ENCODE measurements around the gene ZMAT5. TPM values are rescaled to one million over a fixed set of nuclear protein-coding genes. Genes with fewer than 3 reads are reported as not detected.

Gene ZMAT5
- total and polyA plus RNA-seq, 9 of the 15 experiments (the other 6 are each of a cell fraction or from before 2014, with no cell fraction given), result 2.0 to 25.2 (median 11.9) TPM

- H3K4me3 ChIP-seq, result no peak overlapping the region
- in situ Hi-C loops (cut with MboI) (no loop called here), intact Hi-C loops (cut with micrococcal nuclease) (loop anchor here (5.0 kb wide), 1 partner anchor 281 kb away; no protein-coding TSS in a partner anchor)
- WGBS (ENCODE audit: insufficient coverage, low coverage, missing lambda C conversion rate), result 23% methylated on average over 7 of the region's 7 CpGs
- ATAC-seq (peak; percentile 68), FAIRE-seq (peak; percentile 60), DNase-seq (ENCODE audit: extremely low read depth in 1 of 4, low spot score in 3 of 4) (peak; percentile 63 to 70 (median 64))
- H3K27ac ChIP-seq (ENCODE audit: extremely low read depth, low read depth, low read length), result no peak overlapping the region
- peaks cover 4% of the 10 kb centered on the region for H3K9me1 ChIP-seq (ENCODE audit: control insufficient read depth, insufficient read depth, low read length)
- no peaks in the 10 kb centered on the region for H4K20me1 ChIP-seq (replicated peaks; ENCODE audit: control insufficient read depth, insufficient read depth, low read length)
- no peaks in the 10 kb centered on the region; a peak in 1 of 5 replicates for H3K27me3 ChIP-seq (ENCODE audit: control insufficient read depth in 2 of 2, insufficient read depth in 2 of 2, low read length in 2 of 2)
- BruUV-seq (replicated peaks), result no TSS peak
- H2AFZ ChIP-seq (ENCODE audit: low read depth, low read length), result peak overlapping the region; percentile 70
- peak overlapping the region; percentile 37; the same call in 1 of the 2 replicates for H3K4me2 ChIP-seq (ENCODE audit: insufficient read depth, low read length)
- no peaks in the 10 kb centered on the region for H3K36me3 ChIP-seq (ENCODE audit: control insufficient read depth, insufficient read depth, low read length)
- H3K9ac ChIP-seq (ENCODE audit: insufficient read depth in 1 of 2, low read depth in 2 of 2, low read length in 2 of 2), result peak overlapping the region; percentile 30 to 78; a peak in 2 of 4 replicates
- ChIA-PET POLR2A (no interaction called here), CTCF (ENCODE audit: low intra/inter-chr PET ratio) (interaction anchor here (0.9 to 1.6 kb wide), 2 partner anchors 37 to 280 kb away, joined by 3 read pairs; no protein-coding TSS in a partner anchor)
- no peaks in the 10 kb centered on the region for H3K9me3 ChIP-seq (replicated peaks; ENCODE audit: control insufficient read depth, insufficient read depth, low read depth, low read length)
- H3K4me1 ChIP-seq (replicated peaks in 1 of 2; ENCODE audit: control insufficient read depth in 2 of 2, insufficient read depth in 2 of 2, low read length in 2 of 2), result peaks cover 14 to 42% of the 10 kb centered on the region in 2 experiments; a peak in 4 of 5 replicates
- H3K79me2 ChIP-seq (ENCODE audit: control insufficient read depth, insufficient read depth, low read length), result no peaks in the 10 kb centered on the region
- peak; percentile 28; the same call in 1 of the 2 replicates for TF ChIP-seq CTBP1 (IDR thresholded peaks at IDR 0.05; ENCODE audit: borderline replicate concordance)
- TF ChIP-seq TCF3 (CRISPR knock-in tag; IDR thresholded peaks at IDR 0.05), result 0 out of 2 replicates have a peak, but pooled peaks have one; percentile 23
- TF ChIP-seq, protein P1, sequence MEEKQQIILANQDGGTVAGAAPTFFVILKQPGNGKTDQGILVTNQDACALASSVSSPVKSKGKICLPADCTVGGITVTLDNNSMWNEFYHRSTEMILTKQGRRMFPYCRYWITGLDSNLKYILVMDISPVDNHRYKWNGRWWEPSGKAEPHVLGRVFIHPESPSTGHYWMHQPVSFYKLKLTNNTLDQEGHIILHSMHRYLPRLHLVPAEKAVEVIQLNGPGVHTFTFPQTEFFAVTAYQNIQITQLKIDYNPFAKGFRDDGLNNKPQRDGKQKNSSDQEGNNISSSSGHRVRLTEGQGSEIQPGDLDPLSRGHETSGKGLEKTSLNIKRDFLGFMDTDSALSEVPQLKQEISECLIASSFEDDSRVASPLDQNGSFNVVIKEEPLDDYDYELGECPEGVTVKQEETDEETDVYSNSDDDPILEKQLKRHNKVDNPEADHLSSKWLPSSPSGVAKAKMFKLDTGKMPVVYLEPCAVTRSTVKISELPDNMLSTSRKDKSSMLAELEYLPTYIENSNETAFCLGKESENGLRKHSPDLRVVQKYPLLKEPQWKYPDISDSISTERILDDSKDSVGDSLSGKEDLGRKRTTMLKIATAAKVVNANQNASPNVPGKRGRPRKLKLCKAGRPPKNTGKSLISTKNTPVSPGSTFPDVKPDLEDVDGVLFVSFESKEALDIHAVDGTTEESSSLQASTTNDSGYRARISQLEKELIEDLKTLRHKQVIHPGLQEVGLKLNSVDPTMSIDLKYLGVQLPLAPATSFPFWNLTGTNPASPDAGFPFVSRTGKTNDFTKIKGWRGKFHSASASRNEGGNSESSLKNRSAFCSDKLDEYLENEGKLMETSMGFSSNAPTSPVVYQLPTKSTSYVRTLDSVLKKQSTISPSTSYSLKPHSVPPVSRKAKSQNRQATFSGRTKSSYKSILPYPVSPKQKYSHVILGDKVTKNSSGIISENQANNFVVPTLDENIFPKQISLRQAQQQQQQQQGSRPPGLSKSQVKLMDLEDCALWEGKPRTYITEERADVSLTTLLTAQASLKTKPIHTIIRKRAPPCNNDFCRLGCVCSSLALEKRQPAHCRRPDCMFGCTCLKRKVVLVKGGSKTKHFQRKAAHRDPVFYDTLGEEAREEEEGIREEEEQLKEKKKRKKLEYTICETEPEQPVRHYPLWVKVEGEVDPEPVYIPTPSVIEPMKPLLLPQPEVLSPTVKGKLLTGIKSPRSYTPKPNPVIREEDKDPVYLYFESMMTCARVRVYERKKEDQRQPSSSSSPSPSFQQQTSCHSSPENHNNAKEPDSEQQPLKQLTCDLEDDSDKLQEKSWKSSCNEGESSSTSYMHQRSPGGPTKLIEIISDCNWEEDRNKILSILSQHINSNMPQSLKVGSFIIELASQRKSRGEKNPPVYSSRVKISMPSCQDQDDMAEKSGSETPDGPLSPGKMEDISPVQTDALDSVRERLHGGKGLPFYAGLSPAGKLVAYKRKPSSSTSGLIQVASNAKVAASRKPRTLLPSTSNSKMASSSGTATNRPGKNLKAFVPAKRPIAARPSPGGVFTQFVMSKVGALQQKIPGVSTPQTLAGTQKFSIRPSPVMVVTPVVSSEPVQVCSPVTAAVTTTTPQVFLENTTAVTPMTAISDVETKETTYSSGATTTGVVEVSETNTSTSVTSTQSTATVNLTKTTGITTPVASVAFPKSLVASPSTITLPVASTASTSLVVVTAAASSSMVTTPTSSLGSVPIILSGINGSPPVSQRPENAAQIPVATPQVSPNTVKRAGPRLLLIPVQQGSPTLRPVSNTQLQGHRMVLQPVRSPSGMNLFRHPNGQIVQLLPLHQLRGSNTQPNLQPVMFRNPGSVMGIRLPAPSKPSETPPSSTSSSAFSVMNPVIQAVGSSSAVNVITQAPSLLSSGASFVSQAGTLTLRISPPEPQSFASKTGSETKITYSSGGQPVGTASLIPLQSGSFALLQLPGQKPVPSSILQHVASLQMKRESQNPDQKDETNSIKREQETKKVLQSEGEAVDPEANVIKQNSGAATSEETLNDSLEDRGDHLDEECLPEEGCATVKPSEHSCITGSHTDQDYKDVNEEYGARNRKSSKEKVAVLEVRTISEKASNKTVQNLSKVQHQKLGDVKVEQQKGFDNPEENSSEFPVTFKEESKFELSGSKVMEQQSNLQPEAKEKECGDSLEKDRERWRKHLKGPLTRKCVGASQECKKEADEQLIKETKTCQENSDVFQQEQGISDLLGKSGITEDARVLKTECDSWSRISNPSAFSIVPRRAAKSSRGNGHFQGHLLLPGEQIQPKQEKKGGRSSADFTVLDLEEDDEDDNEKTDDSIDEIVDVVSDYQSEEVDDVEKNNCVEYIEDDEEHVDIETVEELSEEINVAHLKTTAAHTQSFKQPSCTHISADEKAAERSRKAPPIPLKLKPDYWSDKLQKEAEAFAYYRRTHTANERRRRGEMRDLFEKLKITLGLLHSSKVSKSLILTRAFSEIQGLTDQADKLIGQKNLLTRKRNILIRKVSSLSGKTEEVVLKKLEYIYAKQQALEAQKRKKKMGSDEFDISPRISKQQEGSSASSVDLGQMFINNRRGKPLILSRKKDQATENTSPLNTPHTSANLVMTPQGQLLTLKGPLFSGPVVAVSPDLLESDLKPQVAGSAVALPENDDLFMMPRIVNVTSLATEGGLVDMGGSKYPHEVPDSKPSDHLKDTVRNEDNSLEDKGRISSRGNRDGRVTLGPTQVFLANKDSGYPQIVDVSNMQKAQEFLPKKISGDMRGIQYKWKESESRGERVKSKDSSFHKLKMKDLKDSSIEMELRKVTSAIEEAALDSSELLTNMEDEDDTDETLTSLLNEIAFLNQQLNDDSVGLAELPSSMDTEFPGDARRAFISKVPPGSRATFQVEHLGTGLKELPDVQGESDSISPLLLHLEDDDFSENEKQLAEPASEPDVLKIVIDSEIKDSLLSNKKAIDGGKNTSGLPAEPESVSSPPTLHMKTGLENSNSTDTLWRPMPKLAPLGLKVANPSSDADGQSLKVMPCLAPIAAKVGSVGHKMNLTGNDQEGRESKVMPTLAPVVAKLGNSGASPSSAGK (IDR thresholded peaks at IDR 0.05), result peak; percentile 59
- TF ChIP-seq ATF7 (IDR thresholded peaks at IDR 0.05), result no peak
- peak; percentile 73 for TF ChIP-seq L3MBTL2 (IDR thresholded peaks at IDR 0.05)
- no peak for TF ChIP-seq RAD51 (IDR thresholded peaks at IDR 0.05; ENCODE audit: borderline replicate concordance, low read depth)
- TF ChIP-seq, protein P2, sequence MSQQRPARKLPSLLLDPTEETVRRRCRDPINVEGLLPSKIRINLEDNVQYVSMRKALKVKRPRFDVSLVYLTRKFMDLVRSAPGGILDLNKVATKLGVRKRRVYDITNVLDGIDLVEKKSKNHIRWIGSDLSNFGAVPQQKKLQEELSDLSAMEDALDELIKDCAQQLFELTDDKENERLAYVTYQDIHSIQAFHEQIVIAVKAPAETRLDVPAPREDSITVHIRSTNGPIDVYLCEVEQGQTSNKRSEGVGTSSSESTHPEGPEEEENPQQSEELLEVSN (IDR thresholded peaks at IDR 0.05; ENCODE audit: borderline replicate concordance in 1 of 2, extremely low read depth in 1 of 2, insufficient read depth in 1 of 2, insufficient read length in 1 of 2, low read depth in 1 of 2, low read length in 1 of 2, poor library complexity in 1 of 2, severe bottlenecking in 1 of 2), result peak; percentile 39 to 47
Observed at GRCh38 chr22:29726106-29726505, 40.7 kb downstream of the ZMAT5 start.
